H1 (cell line): ENCODE measurements around the gene ANKFN1. TPM values are rescaled to one million over a fixed set of nuclear protein-coding genes. Genes with fewer than 3 reads are reported as not detected.

ENCODE experiments used
- polyA plus RNA-seq, 7 experiments: library from polyadenylated mRNA; depleted of rRNA in 3 of 7; stranded (reverse) in 5 of 7; unstranded in 2 of 7; fragments of >200 nt in 5 of 7; fragments of 200-250 nt in 2 of 7; gene quantifications; 1 replicate in 5 of 7; 2 replicates in 1 of 7; 4 replicates in 1 of 7; pipeline versions ENCODE4 v1.2.1 to v1.2.3, GENCODE V29; 2011 to 2013; ENCODE audit warnings: missing spikeins in 2 of 7, mixed read lengths in 2 of 7
- small RNA-seq: library from polyadenylated mRNA; stranded (forward); fragments of <200 nt; extraction: miRNeasy Mini kit (QIAGEN cat#:217004); gene quantifications from one replicate; pipeline ENCODE3, GENCODE V24; 2013; ENCODE audit not compliant: insufficient read depth
- total RNA-seq: library from RNA; stranded (reverse); fragmentation: NEBNext Ultra II Directional; extraction: Animal tissue kit (Norgen Biotek cat#: 25700); gene quantifications from 2 replicates; pipeline ENCODE4 v1.2.1, GENCODE V29; 2021

Gene ANKFN1
- total and polyA plus RNA-seq, 2 of the 8 experiments (the other 6 are each of a cell fraction or from before 2014, with no cell fraction given) = not detected

Small RNA genes lying within 50 kb of the gene (small RNA-seq; reads per million reads assigned to genes)
- gene AC006600.1 = not detected
